Measurements from ENCODE around the gene NLRP7.
"Not testable (repeated sequence)": the region's sequence is repeated elsewhere in the genome, so short reads cannot be mapped to it uniquely, and the experiment has no call there.

The NLRP7 gene

DNA sequence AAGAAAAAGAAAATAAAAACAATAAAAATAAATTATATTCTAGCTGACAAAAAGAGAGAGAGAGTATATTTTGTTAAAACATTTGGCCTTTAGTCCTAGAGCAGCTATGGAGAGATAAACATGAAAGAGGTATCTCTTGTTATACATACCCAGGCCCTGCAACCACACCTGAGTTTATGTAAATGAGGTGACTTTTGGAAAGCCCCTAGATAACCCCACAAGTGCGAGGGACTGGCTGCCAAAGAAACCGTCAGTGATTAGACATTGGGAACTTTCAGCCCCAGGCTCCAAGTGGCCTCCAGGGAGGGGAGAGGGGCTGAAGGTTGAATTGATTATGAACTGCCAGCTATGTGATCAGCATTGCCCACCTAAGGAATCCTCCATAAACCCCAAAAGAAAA, 2.1 kb upstream of the NLRP7 start:
- no peaks in the 10 kb centered on the region for H3K36me3 Mint-ChIP-seq (ENCODE audit: low read depth)
- no peak overlapping the region for H3K4me3 Mint-ChIP-seq
- intact Hi-C loops (cut with micrococcal nuclease), result no loop called here
- no peak overlapping the region for H3K27ac Mint-ChIP-seq
- peaks cover 25% of the 10 kb centered on the region for H3K4me1 Mint-ChIP-seq (ENCODE audit: low read depth)
- no peaks in the 10 kb centered on the region for H3K9me3 Mint-ChIP-seq
- peaks cover 10% of the 10 kb centered on the region for H3K27me3 Mint-ChIP-seq

DNA sequence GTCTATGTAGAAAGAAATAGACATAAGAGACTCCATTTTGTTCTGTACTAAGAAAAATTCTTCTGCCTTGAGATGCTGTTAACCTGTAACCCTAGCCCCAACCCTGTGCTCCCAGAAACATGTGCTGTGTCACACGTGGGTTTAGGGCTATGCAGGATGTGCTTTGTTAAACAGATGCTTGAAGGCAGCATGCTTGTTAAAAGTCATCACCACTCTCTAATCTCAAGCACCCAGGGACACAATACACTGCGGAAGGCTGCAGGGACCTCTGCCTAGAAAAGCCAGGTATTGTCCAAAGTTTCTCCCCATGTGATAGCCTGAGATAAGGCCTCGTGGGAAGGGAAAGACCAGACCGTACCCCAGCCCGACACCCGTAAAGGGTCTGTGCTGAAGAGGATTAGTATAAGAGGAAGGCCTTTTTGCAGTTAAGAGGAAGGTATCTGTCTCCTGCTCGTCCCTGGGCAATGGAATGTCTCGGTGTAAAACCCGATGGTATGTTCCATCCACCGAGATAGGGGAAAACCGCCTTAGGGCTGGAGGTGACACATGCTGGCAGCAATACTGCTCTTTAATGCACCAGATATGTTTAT, 3.5 kb downstream of the NLRP7 start:
- H3K27ac Mint-ChIP-seq; H3K4me1 Mint-ChIP-seq (ENCODE audit: low read depth); H3K9me3 Mint-ChIP-seq; intact Hi-C loops (cut with micrococcal nuclease); H3K36me3 Mint-ChIP-seq (ENCODE audit: low read depth); H3K4me3 Mint-ChIP-seq: not testable (repeated sequence)
- peaks cover 32% of the 10 kb centered on the region for H3K27me3 Mint-ChIP-seq

DNA sequence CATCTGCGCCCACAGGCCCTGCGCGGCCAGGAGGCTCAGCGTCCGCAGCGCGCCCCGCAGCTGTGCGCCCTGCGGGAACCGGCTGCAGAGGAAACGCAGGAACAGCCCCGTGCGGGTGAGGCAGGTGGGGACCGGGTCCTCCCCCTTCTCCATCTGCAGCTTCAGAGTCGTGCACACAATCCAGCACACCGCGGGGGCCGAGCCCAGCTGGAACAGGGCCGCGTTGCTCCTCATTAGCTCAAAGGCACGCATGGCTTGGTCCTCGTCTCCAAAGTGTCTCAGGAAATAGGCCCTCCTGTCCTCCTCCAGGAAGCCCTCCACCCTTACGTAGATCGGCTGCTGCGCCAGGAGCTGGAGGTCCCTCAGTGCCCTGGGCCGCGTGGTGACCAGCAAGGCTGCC, 7.8 kb downstream of the NLRP7 start:
- H3K27ac Mint-ChIP-seq; H3K4me1 Mint-ChIP-seq (ENCODE audit: low read depth): not testable (repeated sequence)

DNA sequence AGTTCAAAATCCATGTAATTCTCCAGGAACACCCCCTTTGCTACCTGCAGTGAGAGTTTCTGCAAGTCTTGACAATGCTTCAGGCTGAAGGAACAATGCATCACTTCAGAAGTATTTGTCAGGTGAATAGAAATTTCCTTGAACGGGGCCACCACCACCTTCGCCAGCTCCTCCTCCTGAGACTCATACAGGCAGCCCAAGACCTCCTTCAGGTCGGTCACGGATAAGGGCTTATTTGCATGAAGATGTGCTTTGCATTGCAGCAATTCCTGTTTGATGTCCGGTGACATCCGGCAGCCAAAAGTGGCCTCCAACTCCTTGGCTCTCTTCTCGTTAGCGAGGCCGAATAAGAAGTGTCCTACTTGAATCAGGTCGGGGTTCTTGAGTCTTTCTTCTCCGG, 8.4 kb downstream of the NLRP7 start:
- Mint-ChIP-seq H3K27me3 (peaks cover 56% of the 10 kb centered on the region), H3K4me1 (ENCODE audit: low read depth) (peaks cover 5% of the 10 kb centered on the region), H3K4me3 (no peak overlapping the region), H3K27ac (no peak overlapping the region), H3K36me3 (ENCODE audit: low read depth) (no peaks in the 10 kb centered on the region), H3K9me3 (no peaks in the 10 kb centered on the region)
- intact Hi-C loops (cut with micrococcal nuclease), result no loop called here

More for the DNA sequence above, 7.8 kb downstream of the NLRP7 start:
- H3K9me3 Mint-ChIP-seq; H3K36me3 Mint-ChIP-seq (ENCODE audit: low read depth); H3K4me3 Mint-ChIP-seq; intact Hi-C loops (cut with micrococcal nuclease): not testable (repeated sequence)
- H3K27me3 Mint-ChIP-seq, result peaks cover 53% of the 10 kb centered on the region

DNA sequence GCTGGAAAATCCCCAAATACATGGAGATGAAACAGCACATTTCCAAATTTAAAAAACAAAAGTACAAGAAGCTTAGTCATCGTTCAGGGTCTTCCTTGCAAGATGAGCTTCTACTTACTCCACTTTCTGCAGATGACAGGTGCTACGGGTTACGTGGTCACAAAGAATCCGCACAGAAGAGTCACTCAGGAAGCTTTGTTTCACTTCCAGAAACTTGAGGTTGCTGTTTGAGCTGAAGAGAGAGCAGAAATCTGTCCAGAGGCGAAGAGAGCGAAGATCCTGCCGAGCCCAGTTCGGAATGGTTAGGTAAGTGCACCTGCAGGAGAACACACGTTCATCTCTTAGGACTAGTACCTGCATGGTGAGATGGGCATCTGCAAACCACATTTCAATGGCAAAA, 9.4 kb downstream of the NLRP7 start:
- Mint-ChIP-seq H3K27ac (no peak overlapping the region), H3K9me3 (no peaks in the 10 kb centered on the region), H3K4me3 (no peak overlapping the region), H3K27me3 (peaks cover 63% of the 10 kb centered on the region), H3K4me1 (ENCODE audit: low read depth) (peaks cover 5% of the 10 kb centered on the region), H3K36me3 (ENCODE audit: low read depth) (no peaks in the 10 kb centered on the region)
- intact Hi-C loops (cut with micrococcal nuclease), result no loop called here

DNA sequence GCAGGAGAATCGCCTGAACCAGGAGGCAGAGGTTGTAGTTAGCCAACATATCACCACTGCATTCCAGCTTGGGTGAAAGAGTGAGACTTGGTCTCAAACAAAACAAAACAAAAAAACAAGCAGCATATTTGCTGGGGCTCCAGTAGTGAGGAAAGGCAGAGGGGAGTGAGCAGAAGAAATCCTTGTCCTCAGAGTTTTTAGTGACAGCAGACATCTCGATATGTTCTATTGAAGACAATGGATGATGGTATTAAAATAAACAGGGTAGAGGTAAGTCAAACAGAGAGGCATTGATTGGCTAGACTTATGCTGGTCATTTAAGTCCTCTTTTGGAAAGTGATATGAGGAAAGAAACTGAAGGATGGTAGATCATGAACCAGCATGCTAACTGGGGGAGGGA, 19.0 kb downstream of the NLRP7 start:
- intact Hi-C loops (cut with micrococcal nuclease), result no loop called here
- H3K4me3 Mint-ChIP-seq, result no peak overlapping the region
- peaks cover 5% of the 10 kb centered on the region for H3K4me1 Mint-ChIP-seq (ENCODE audit: low read depth)
- H3K9me3 Mint-ChIP-seq, result peaks cover 35% of the 10 kb centered on the region
- H3K27me3 Mint-ChIP-seq, result peaks cover 20% of the 10 kb centered on the region
- H3K27ac Mint-ChIP-seq, result no peak overlapping the region
- H3K36me3 Mint-ChIP-seq (ENCODE audit: low read depth), result no peaks in the 10 kb centered on the region

DNA sequence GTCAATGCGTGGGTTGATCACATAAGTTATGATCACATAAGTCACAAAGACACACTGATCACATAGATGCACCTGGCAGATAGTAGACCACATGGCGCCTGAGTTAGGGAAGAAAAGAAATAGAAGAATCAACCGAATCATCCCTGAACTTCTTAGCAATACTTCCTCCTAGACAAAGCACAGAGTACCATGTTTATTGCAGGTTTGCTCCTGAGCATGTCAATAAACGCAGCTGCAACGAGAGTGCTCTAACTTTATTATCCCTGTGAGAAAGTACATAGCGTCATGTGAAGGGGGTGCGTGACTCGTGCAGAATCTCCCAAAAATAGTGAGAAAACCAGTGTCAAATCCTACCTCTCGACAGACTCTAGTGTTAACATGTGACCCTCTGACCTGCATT, 24.1 kb downstream of the NLRP7 start:
- Mint-ChIP-seq H3K9me3 (peaks cover 20% of the 10 kb centered on the region), H3K27ac (no peak overlapping the region), H3K27me3 (peaks cover 24% of the 10 kb centered on the region), H3K36me3 (ENCODE audit: low read depth) (no peaks in the 10 kb centered on the region), H3K4me1 (ENCODE audit: low read depth) (peaks cover 18% of the 10 kb centered on the region), H3K4me3 (no peak overlapping the region)
- intact Hi-C loops (cut with micrococcal nuclease), result loop anchor here (5.0 kb wide), 1 partner anchor 446 kb away; no protein-coding TSS in a partner anchor

DNA sequence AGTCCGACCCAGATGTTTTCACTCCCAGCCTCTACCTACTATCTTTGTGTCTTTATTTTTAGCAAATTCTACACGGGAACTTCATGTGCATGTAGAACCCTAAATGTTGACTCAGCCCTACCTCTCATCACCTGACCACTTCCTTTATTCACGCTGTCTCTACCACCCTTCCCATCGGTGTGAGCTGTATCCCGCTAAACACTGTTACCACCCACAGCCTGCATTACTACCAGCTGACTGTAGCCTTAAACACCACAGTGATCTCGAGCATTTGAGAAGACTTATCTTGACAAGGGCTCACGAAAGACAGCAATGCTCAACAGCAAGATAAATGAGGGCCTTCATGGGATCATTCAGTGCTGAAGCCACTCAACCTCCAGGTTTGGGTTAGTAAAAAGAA, 26.2 kb downstream of the NLRP7 start:
- Mint-ChIP-seq H3K27me3 (peaks cover 36% of the 10 kb centered on the region), H3K9me3 (peaks cover 8% of the 10 kb centered on the region), H3K4me1 (ENCODE audit: low read depth) (peaks cover 33% of the 10 kb centered on the region), H3K27ac (no peak overlapping the region), H3K4me3 (no peak overlapping the region), H3K36me3 (ENCODE audit: low read depth) (no peaks in the 10 kb centered on the region)
- intact Hi-C loops (cut with micrococcal nuclease), result loop anchor here (5.0 kb wide), 1 partner anchor 444 kb away; no protein-coding TSS in a partner anchor

DNA sequence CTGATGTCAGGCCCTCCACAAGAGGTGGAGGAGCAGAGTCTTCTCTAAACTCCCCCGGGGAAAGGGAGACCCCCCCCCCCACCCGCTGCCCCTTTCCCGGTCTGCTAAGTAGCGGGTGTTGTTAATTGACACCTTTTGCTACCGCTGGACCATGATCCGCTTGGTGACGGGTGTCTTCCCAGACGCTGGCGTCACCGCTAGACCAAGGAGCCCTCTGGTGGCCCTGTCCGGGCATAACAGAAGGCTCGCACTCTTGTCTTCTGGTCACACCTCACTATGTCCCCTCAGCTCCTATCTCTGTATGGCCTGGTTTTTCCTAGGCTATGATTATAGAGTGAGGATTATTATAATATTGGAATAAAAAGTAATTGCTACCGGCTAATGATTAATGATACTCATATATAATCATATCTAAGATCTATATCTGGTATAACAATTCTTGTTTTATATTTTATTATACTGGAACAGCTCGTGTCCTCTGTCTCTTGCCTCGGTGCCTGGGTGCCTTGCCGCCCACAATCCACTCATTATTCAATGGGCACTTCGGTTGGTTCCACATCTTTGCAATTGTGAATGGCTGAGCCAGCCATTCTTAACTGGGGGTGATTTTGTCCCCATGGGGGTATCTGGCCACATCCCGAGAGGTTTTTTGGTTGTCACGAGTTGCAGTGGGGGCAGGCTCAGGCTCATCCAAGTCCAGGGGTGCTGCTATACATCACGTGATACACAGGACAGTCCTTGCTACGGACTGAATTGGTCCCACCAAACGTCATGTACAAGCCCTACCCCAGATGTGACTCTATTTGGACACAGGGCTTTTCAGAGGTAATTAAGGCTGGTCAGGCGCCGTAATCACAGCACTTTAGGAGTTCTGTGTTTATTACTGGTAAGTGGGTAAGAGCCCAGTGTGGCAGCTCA, 27.4 kb downstream of the NLRP7 start:
- not testable (repeated sequence) for H3K4me3 Mint-ChIP-seq; H3K9me3 Mint-ChIP-seq; H3K27ac Mint-ChIP-seq; H3K36me3 Mint-ChIP-seq (ENCODE audit: low read depth)
- intact Hi-C loops (cut with micrococcal nuclease), result loop anchor here (2.0 to 5.0 kb wide), 3 partner anchors 39 to 443 kb away; no protein-coding TSS in a partner anchor
- Mint-ChIP-seq H3K27me3 (peaks cover 43% of the 10 kb centered on the region), H3K4me1 (ENCODE audit: low read depth) (peaks cover 33% of the 10 kb centered on the region)

DNA sequence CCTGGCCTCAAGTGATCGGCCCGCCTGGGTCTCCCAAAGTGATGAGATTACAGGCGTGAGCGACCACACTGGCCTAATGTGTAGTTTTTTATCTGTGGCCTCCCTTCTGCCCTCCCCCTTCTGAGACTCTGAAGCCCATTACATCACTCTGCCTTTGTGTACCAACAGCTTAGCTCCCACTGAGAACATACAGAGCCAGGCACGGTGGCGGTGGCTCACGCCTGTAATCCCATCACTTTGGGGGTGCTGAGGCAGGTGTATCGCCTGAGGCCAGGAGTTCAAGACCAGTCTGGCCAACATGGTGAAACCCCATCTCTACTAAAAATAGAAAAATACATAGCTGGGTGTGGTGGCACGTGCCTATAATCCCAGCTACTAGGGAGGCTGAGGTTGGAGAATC, 28.8 kb downstream of the NLRP7 start:
- Mint-ChIP-seq H3K4me3 (no peak overlapping the region), H3K9me3 (no peaks in the 10 kb centered on the region), H3K27me3 (peaks cover 54% of the 10 kb centered on the region), H3K27ac (no peak overlapping the region), H3K4me1 (ENCODE audit: low read depth) (peaks cover 30% of the 10 kb centered on the region), H3K36me3 (ENCODE audit: low read depth) (no peaks in the 10 kb centered on the region)
- intact Hi-C loops (cut with micrococcal nuclease), result loop anchor here (2.0 to 5.0 kb wide), 2 partner anchors 38 to 266 kb away; no protein-coding TSS in a partner anchor

DNA sequence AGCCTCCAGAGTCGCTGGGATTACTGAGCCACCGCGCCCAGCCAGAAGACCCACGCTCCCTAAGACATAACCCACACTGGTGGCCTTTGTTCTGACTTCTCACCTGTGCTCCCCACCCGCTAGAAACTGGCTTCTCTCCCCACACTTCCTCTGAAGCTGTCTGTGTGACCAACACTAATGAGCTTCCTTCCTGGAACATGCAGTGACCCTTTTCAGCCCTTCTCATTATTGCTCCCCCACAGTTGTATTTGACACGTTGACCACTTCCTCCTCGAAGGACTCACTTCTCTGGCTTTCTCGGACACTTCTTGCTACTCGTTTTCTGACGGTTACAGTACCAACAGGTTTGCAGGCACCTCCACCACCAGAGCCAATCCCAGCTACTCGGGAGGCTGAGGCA, 30.5 kb downstream of the NLRP7 start:
- intact Hi-C loops (cut with micrococcal nuclease), result loop anchor here (5.0 kb wide), 1 partner anchor 265 kb away; no protein-coding TSS in a partner anchor
- peaks cover 61% of the 10 kb centered on the region for H3K27me3 Mint-ChIP-seq
- no peak overlapping the region for H3K27ac Mint-ChIP-seq
- no peak overlapping the region for H3K4me3 Mint-ChIP-seq
- H3K36me3 Mint-ChIP-seq (ENCODE audit: low read depth), result no peaks in the 10 kb centered on the region
- H3K4me1 Mint-ChIP-seq (ENCODE audit: low read depth), result peaks cover 20% of the 10 kb centered on the region
- no peaks in the 10 kb centered on the region for H3K9me3 Mint-ChIP-seq

DNA sequence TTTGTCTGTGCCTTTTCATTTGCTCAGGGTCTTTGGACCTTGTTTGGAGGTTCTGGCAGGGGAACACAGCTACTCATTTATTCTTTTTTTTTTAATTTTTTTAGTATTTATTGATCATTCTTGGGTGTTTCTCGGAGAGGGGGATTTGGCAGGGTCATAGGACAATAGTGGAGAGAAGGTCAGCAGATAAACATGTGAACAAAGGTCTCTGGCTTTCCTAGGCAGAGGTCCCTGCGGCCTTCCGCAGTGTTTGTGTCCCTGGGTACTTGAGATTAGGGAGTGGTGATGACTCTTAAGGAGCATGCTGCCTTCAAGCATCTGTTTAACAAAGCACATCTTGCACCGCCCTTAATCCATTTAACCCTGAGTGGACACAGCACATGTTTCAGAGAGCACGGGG, 39.4 kb downstream of the NLRP7 start:
- H3K36me3 Mint-ChIP-seq (ENCODE audit: low read depth); H3K4me3 Mint-ChIP-seq; H3K9me3 Mint-ChIP-seq; H3K27ac Mint-ChIP-seq; intact Hi-C loops (cut with micrococcal nuclease): not testable (repeated sequence)
- Mint-ChIP-seq H3K4me1 (ENCODE audit: low read depth) (peaks cover 12% of the 10 kb centered on the region), H3K27me3 (peaks cover 35% of the 10 kb centered on the region)

DNA sequence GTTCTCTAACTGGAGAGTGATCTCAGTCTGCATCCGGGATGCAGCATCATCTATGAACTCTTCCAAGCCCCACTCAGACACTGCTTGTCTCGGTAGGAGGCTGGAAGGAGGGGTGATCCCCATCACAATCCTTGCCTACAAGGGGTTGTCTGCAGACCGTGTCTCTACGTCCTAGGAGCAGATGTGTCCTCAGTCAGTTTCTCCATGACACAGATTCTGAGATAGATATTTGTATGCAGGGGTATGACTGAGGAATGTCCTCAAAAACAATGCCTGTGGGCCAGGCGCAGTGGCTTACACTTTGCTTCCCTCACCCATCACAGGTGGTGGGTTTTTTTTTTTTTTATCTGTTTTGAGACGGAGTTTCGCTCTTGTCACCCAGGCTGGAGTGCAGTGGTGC, 40.5 kb downstream of the NLRP7 start:
- Mint-ChIP-seq H3K36me3 (ENCODE audit: low read depth) (no peaks in the 10 kb centered on the region), H3K27ac (no peak overlapping the region), H3K27me3 (peaks cover 28% of the 10 kb centered on the region), H3K9me3 (no peaks in the 10 kb centered on the region), H3K4me3 (no peak overlapping the region), H3K4me1 (ENCODE audit: low read depth) (peaks cover 16% of the 10 kb centered on the region)
- intact Hi-C loops (cut with micrococcal nuclease), result no loop called here

DNA sequence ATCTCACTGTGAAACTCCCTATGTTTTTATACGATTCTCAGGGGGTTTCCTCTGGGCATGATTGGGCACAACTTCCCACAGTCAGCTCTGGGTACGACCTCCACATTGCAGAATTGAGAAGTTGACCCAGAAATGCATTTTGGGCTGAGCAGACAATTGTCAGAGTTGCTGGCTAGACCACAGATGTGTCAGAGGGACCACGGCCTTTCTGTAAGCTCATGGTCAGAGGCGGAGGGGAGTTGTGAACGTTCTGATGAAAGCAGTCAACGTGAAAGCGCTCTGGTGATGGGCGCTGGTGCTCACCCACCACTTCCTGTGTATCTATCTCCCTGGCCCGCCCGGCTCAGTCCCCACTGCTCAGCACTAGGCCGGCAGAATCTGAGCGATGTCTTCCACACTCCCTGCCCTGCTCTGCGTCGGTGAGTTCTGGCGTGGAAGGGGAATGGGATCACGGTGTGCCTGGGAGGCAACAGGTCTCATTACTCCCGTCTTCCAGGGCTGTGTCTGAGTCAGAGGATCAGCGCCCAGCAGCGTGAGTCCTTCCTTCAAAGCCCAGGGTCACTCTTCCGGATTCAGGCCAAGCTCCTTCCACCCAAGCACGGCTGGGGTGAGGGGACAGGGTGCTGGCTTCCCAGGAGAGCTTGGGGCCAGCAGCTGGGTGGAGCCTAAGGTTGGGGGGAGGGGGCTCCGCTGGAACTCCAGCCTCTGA, 41.4 kb downstream of the NLRP7 start, which contains the start of gene NCR1:
Gene NCR1, plus strand, starts transcription at position 346 of the 709 bp plus-strand sequence. Its CDS starts 40 bp downstream, at position 386.
- H3K27me3 Mint-ChIP-seq, result peaks cover 22% of the 10 kb centered on the region
- no peak within 1 kb of the TSS for H3K27ac Mint-ChIP-seq
- no peaks in the 10 kb centered on the region for H3K36me3 Mint-ChIP-seq (ENCODE audit: low read depth)
- H3K4me1 Mint-ChIP-seq (ENCODE audit: low read depth), result peaks cover 24% of the 10 kb centered on the region
- intact Hi-C loops (cut with micrococcal nuclease), result no loop called here
- H3K9me3 Mint-ChIP-seq, result no peaks in the 10 kb centered on the region
- no peak within 1 kb of the TSS for H3K4me3 Mint-ChIP-seq

All from dendritic cell treated with granulocyte-macrophage colony-stimulating factor and Interleukin-4, amounts not matched to agents 40 ng/mL and 50 ng/mL, for 4 days (primary cell).